Measurements from ENCODE around the gene TMEM271. TPM values are rescaled to one million over a fixed set of nuclear protein-coding genes. Genes with fewer than 3 reads are reported as not detected.
A peak's percentile ranks its signal among the peaks of the same experiment; 100 is the strongest.

TMEM271 gene
- total RNA-seq: not detected in 2 replicates

- H3K27me3 ChIP-seq (ENCODE audit: control insufficient read depth, insufficient read depth, low read length): peaks cover 66% of the 10 kb centered on the region
These were observed at the start of gene TMEM271 for GRCh38 chr4:576245-576821. TMEM271 (minus strand) TSS chr4:576295; CDS start chr4:576062, 233 bp downstream.

GRCh38 chr4:625631-626161 lies 49.6 kb upstream of the TMEM271 start:
- H3K27me3 ChIP-seq (ENCODE audit: control insufficient read depth, insufficient read depth, low read length): peaks cover 8% of the 10 kb centered on the region
- no peaks in the 10 kb centered on the region for H3K36me3 ChIP-seq (ENCODE audit: control insufficient read depth, insufficient read depth, low read length)
- H3K4me3 ChIP-seq (ENCODE audit: low read depth, low read length): no peak overlapping the region
- no peak for TF ChIP-seq CTCF (IDR thresholded peaks at IDR 0.05; ENCODE audit: insufficient read depth, low read length, poor library complexity, severe bottlenecking)
- DNase-seq (ENCODE audit: low read depth): no peak

More at GRCh38 chr4:576245-576821, at the start of gene TMEM271:
- Histone ChIP-seq H3K4me3 (ENCODE audit: low read depth, low read length) (no peak within 1 kb of the TSS), H3K36me3 (ENCODE audit: control insufficient read depth, insufficient read depth, low read length) (no peaks in the 10 kb centered on the region)
- DNase-seq (ENCODE audit: low read depth): no peak
- TF ChIP-seq CTCF (IDR thresholded peaks at IDR 0.05; ENCODE audit: insufficient read depth, low read length, poor library complexity, severe bottlenecking): no peak

GRCh38 chr4:624705-625590 lies 48.9 kb upstream of the TMEM271 start, which contains the start of gene PDE6B:
PDE6B (plus strand) TSS chr4:625573; CDS start chr4:625627, 54 bp downstream.
- Histone ChIP-seq H3K27me3 (ENCODE audit: control insufficient read depth, insufficient read depth, low read length) (peaks cover 2% of the 10 kb centered on the region), H3K36me3 (ENCODE audit: control insufficient read depth, insufficient read depth, low read length) (no peaks in the 10 kb centered on the region), H3K4me3 (ENCODE audit: low read depth, low read length) (no peak within 1 kb of the TSS)
- peak; percentile 12 for TF ChIP-seq CTCF (IDR thresholded peaks at IDR 0.05; ENCODE audit: insufficient read depth, low read length, poor library complexity, severe bottlenecking)
- DNase-seq (ENCODE audit: low read depth): peak; percentile 76

- DNase-seq (ENCODE audit: low read depth): no peak
- H3K4me3 ChIP-seq (ENCODE audit: low read depth, low read length): no peak overlapping the region
- no peak for TF ChIP-seq CTCF (IDR thresholded peaks at IDR 0.05; ENCODE audit: insufficient read depth, low read length, poor library complexity, severe bottlenecking)
- H3K36me3 ChIP-seq (ENCODE audit: control insufficient read depth, insufficient read depth, low read length): no peaks in the 10 kb centered on the region
- peaks cover 2% of the 10 kb centered on the region for H3K27me3 ChIP-seq (ENCODE audit: control insufficient read depth, insufficient read depth, low read length)
These were observed 47.9 kb upstream of the TMEM271 start for GRCh38 chr4:623914-624566.

GRCh38 chr4:622996-623913 lies 47.2 kb upstream of the TMEM271 start:
- DNase-seq (ENCODE audit: low read depth): no peak
- H3K36me3 ChIP-seq (ENCODE audit: control insufficient read depth, insufficient read depth, low read length): no peaks in the 10 kb centered on the region
- no peak for TF ChIP-seq CTCF (IDR thresholded peaks at IDR 0.05; ENCODE audit: insufficient read depth, low read length, poor library complexity, severe bottlenecking)
- H3K27me3 ChIP-seq (ENCODE audit: control insufficient read depth, insufficient read depth, low read length): peaks cover 2% of the 10 kb centered on the region
- H3K4me3 ChIP-seq (ENCODE audit: low read depth, low read length): no peak overlapping the region
